WTC11 (cell line): ENCODE data around the gene WSCD1. TPM values are rescaled to one million over a fixed set of nuclear protein-coding genes. Genes with fewer than 3 reads are reported as not detected.

Source experiments
- ATAC-seq: fragments of 200-7000 bp; cut with Tn5 transposase; 2 replicates; pipeline ENCODE4 v1.10.0; 2021; ENCODE audit warnings: mild to moderate bottlenecking, moderate library complexity
- CTCF ChIA-PET: fragments of 300-600 bp; sonication (Branson Sonifier 250); formaldehyde crosslinking; loops from one replicate; lab custom pipeline; 2021; ENCODE audit warnings: antibody characterized with exemption; lab: Charles Lee
- POLR2A ChIA-PET: fragments of 350-600 bp; sonication (Branson Sonifier 250); formaldehyde crosslinking; loops from one replicate; lab custom pipeline; 2021; ENCODE audit warnings: antibody characterized with exemption; lab: Charles Lee
- DNase-seq: peaks from one replicate; pipeline ENCODE4 v3.0.0; 2021; ENCODE audit warnings: low spot score
- H3K27ac Mint-ChIP-seq: 2 replicates; pipeline ENCODE4 v1.8.0; 2021; ENCODE audit warnings: mixed read lengths
- H3K27me3 Mint-ChIP-seq: 2 replicates; pipeline ENCODE4 v1.8.0; 2021; ENCODE audit warnings: low read depth, mild to moderate bottlenecking, moderate library complexity, mixed read lengths
- H3K36me3 Mint-ChIP-seq: 2 replicates; pipeline ENCODE4 v1.8.0; 2021; ENCODE audit warnings: mixed read lengths
- H3K4me1 Mint-ChIP-seq: 2 replicates; pipeline ENCODE4 v1.8.0; 2022; ENCODE audit warnings: mixed read lengths
- H3K4me3 Mint-ChIP-seq: 2 replicates; pipeline ENCODE4 v1.8.0; 2021; ENCODE audit warnings: mild to moderate bottlenecking, moderate library complexity, mixed read lengths
- H3K9me3 Mint-ChIP-seq: 2 replicates; pipeline ENCODE4 v1.8.0; 2021; ENCODE audit warnings: mixed read lengths
- AR ChIP-seq: fragments of 250-450 bp; sonication (Bioruptor Pico); IDR thresholded peaks from 2 replicates; pipeline ENCODE4 v1.9.0; 2021; ENCODE audit warnings: mild to moderate bottlenecking
- CDX4 ChIP-seq: fragments of 250-450 bp; sonication (Bioruptor Pico); IDR thresholded peaks from 2 replicates; pipeline ENCODE4 v1.9.0; 2021; ENCODE audit warnings: moderate library complexity, mild to moderate bottlenecking, inconsistent platforms, borderline replicate concordance
- CREB1 ChIP-seq: sonication (generic); formaldehyde crosslinking; IDR thresholded peaks from 2 replicates; pipeline ENCODE4 v1.8.0; 2023; ENCODE audit warnings: mild to moderate bottlenecking, missing genetic modification reagents
- ELF4 ChIP-seq: sonication (generic); formaldehyde crosslinking; IDR thresholded peaks from 2 replicates; pipeline ENCODE4 v1.8.1; 2022; ENCODE audit warnings: low read depth, mild to moderate bottlenecking, moderate library complexity, missing genetic modification reagents
- ERG ChIP-seq: fragments of 250-450 bp; sonication (Bioruptor Pico); IDR thresholded peaks from 2 replicates; pipeline ENCODE4 v1.8.0; 2021; ENCODE audit warnings: mild to moderate bottlenecking
- ESRRA ChIP-seq: sonication (generic); formaldehyde crosslinking; IDR thresholded peaks from 2 replicates; pipeline ENCODE4 v1.8.1; 2022; ENCODE audit warnings: mild to moderate bottlenecking, missing genetic modification reagents, borderline replicate concordance
- ETV6 ChIP-seq: sonication (generic); formaldehyde crosslinking; IDR thresholded peaks from 2 replicates; pipeline ENCODE4 v1.8.1; 2022; ENCODE audit warnings: mild to moderate bottlenecking, missing genetic modification reagents
- FOXP1 ChIP-seq: sonication (generic); formaldehyde crosslinking; IDR thresholded peaks from 2 replicates; pipeline ENCODE4 v1.8.0; 2022; ENCODE audit warnings: missing genetic modification reagents, mild to moderate bottlenecking, moderate library complexity, borderline replicate concordance
- GABPB1 ChIP-seq: sonication (generic); formaldehyde crosslinking; IDR thresholded peaks from 2 replicates; pipeline ENCODE4 v1.8.1; 2023; ENCODE audit warnings: mild to moderate bottlenecking, missing genetic modification reagents
- GTF2I ChIP-seq: fragments of 250-450 bp; sonication (Bioruptor Pico); conservative IDR thresholded peaks from 2 replicates; pipeline ENCODE4 v1.4.0; 2021; ENCODE audit warnings: mild to moderate bottlenecking
- IRF1 ChIP-seq: sonication (generic); formaldehyde crosslinking; IDR thresholded peaks from 2 replicates; pipeline ENCODE4 v1.8.0; 2023; ENCODE audit warnings: missing genetic modification reagents
- JAZF1 ChIP-seq: fragments of 250-450 bp; sonication (Bioruptor Pico); IDR thresholded peaks from 2 replicates; pipeline ENCODE4 v1.9.0; 2021; ENCODE audit warnings: moderate library complexity, mild to moderate bottlenecking, inconsistent platforms
- MLX ChIP-seq: sonication (generic); formaldehyde crosslinking; IDR thresholded peaks from 2 replicates; pipeline ENCODE4 v1.8.1; 2023; ENCODE audit warnings: mild to moderate bottlenecking, missing genetic modification reagents, moderate library complexity
- MXD4 ChIP-seq: fragments of 250-450 bp; sonication (Bioruptor Pico); IDR thresholded peaks from 2 replicates; pipeline ENCODE4 v1.8.0; 2021; ENCODE audit warnings: mild to moderate bottlenecking, moderate library complexity, borderline replicate concordance
- NFATC4 ChIP-seq: fragments of 250-450 bp; sonication (Bioruptor Pico); IDR thresholded peaks from 2 replicates; pipeline ENCODE4 v1.9.0; 2021; ENCODE audit warnings: mild to moderate bottlenecking
- SMAD4 ChIP-seq: sonication (generic); formaldehyde crosslinking; IDR thresholded peaks from 2 replicates; pipeline ENCODE4 v1.8.0; 2022; ENCODE audit warnings: mild to moderate bottlenecking, missing genetic modification reagents
- STAT6 ChIP-seq: sonication (generic); formaldehyde crosslinking; conservative IDR thresholded peaks from 2 replicates; pipeline ENCODE4 v1.8.1; 2023; ENCODE audit warnings: mild to moderate bottlenecking, low read depth, missing genetic modification reagents, moderate library complexity
- TCF7 ChIP-seq: sonication (generic); formaldehyde crosslinking; IDR thresholded peaks from 2 replicates; pipeline ENCODE4 v1.8.0; 2022; ENCODE audit warnings: mild to moderate bottlenecking, low read depth, missing genetic modification reagents, moderate library complexity
- ZBTB21 ChIP-seq: sonication (generic); formaldehyde crosslinking; IDR thresholded peaks from 2 replicates; pipeline ENCODE4 v1.8.1; 2023; ENCODE audit warnings: mild to moderate bottlenecking, missing genetic modification reagents, borderline replicate concordance
- ZNF121 ChIP-seq: sonication (generic); formaldehyde crosslinking; IDR thresholded peaks from 2 replicates; pipeline ENCODE4 v1.8.0; 2023; ENCODE audit warnings: missing genetic modification reagents
- ZNF138 ChIP-seq: sonication (generic); formaldehyde crosslinking; conservative IDR thresholded peaks from 2 replicates; pipeline ENCODE4 v1.8.1; 2022; ENCODE audit warnings: mild to moderate bottlenecking, moderate library complexity, missing genetic modification reagents
- ZNF232 ChIP-seq: sonication (generic); formaldehyde crosslinking; IDR thresholded peaks from 2 replicates; pipeline ENCODE4 v1.8.0; 2022; ENCODE audit warnings: mild to moderate bottlenecking, missing genetic modification reagents
- ZNF396 ChIP-seq: fragments of 250-450 bp; sonication (Bioruptor Pico); IDR thresholded peaks from 2 replicates; pipeline ENCODE4 v1.8.0; 2021; ENCODE audit warnings: mild to moderate bottlenecking, moderate library complexity, borderline replicate concordance
- ZNF416 ChIP-seq: fragments of 250-450 bp; sonication (Bioruptor Pico); IDR thresholded peaks from 2 replicates; pipeline ENCODE4 v1.9.0; 2021; ENCODE audit warnings: mild to moderate bottlenecking, inconsistent platforms
- ZNF423 ChIP-seq: fragments of 250-450 bp; sonication (Bioruptor Pico); IDR thresholded peaks from 2 replicates; pipeline ENCODE4 v2.1.2; 2022; ENCODE audit warnings: mild to moderate bottlenecking, moderate library complexity
- total RNA-seq: library from RNA; stranded (reverse); gene quantifications from 3 replicates; pipeline ENCODE4 v1.2.3, GENCODE V29; 2021

Gene WSCD1
- total RNA-seq, 1 experiment from 2014 or later: 57.5 TPM

GRCh38 chr17:6101706-6102105 lies 31.5 kb downstream of the WSCD1 start:
- peak; percentile 36 for ATAC-seq
- POLR2A ChIA-PET: no interaction called here
- Mint-ChIP-seq H3K36me3 (peaks cover 64% of the 10 kb centered on the region), H3K27me3 (no peaks in the 10 kb centered on the region), H3K9me3 (peaks cover 10% of the 10 kb centered on the region), H3K27ac (peak overlapping the region; percentile 88), H3K4me1 (peaks cover 62% of the 10 kb centered on the region), H3K4me3 (peak overlapping the region; percentile 13; the same call in 1 of the 2 replicates)
- TF ChIP-seq ZNF121 (CRISPR knock-in tag) (no peak), NFATC4 (CRISPR knock-in tag) (no peak), GABPB1 (no peak), ESRRA (CRISPR knock-in tag) (no peak), JAZF1 (CRISPR knock-in tag) (no peak)
- CTCF ChIA-PET: interaction anchor here (1.4 to 1.8 kb wide), 3 partner anchors 30 to 334 kb away, joined by 5 read pairs; no protein-coding TSS in a partner anchor
- DNase-seq: no peak

- H3K36me3 Mint-ChIP-seq: peaks cover 62% of the 10 kb centered on the region
- peaks cover 54% of the 10 kb centered on the region for H3K4me1 Mint-ChIP-seq
- no peak for DNase-seq
- H3K4me3 Mint-ChIP-seq: no peak overlapping the region
- no peak for TF ChIP-seq CREB1 (CRISPR knock-in tag)
- no peak for TF ChIP-seq IRF1 (CRISPR knock-in tag)
- no peak for TF ChIP-seq ZNF232
- no peak for TF ChIP-seq ZBTB21 (CRISPR knock-in tag)
- TF ChIP-seq ELF4 (CRISPR knock-in tag): no peak
- no peak for TF ChIP-seq FOXP1
- no peak for TF ChIP-seq ZNF138 (CRISPR knock-in tag)
- TF ChIP-seq, all 79 proteins: peak for 0
- ATAC-seq: no peak
- H3K27me3 Mint-ChIP-seq: no peaks in the 10 kb centered on the region
- ChIA-PET CTCF (interaction anchor here (1.8 kb wide), 1 partner anchor 34 kb away, joined by 5 read pairs; no protein-coding TSS in a partner anchor), POLR2A (no interaction called here)
- peaks cover 10% of the 10 kb centered on the region for H3K9me3 Mint-ChIP-seq
- H3K27ac Mint-ChIP-seq: no peak overlapping the region; the same call in 1 of the 2 replicates
These were observed 32.4 kb downstream of the WSCD1 start for GRCh38 chr17:6102615-6103014.

GRCh38 chr17:6104956-6105648 lies 34.9 kb downstream of the WSCD1 start:
- peaks cover 50% of the 10 kb centered on the region for H3K36me3 Mint-ChIP-seq
- ChIA-PET CTCF (no interaction called here), POLR2A (no interaction called here)
- peaks cover 32% of the 10 kb centered on the region for H3K4me1 Mint-ChIP-seq
- H3K4me3 Mint-ChIP-seq: no peak overlapping the region
- H3K27ac Mint-ChIP-seq: peak overlapping the region; percentile 24
- H3K9me3 Mint-ChIP-seq: peaks cover 10% of the 10 kb centered on the region
- no peak for ATAC-seq
- no peak for DNase-seq
- H3K27me3 Mint-ChIP-seq: no peaks in the 10 kb centered on the region
- no peak for TF ChIP-seq SMAD4
- TF ChIP-seq TCF7 (CRISPR knock-in tag): no peak
- TF ChIP-seq ERG: no peak
- TF ChIP-seq STAT6 (CRISPR knock-in tag): no peak
- TF ChIP-seq AR (CRISPR knock-in tag): no peak
- TF ChIP-seq ETV6 (CRISPR knock-in tag): no peak
- TF ChIP-seq MLX (CRISPR knock-in tag): no peak
- no peak for TF ChIP-seq ZNF396 (CRISPR knock-in tag)
- TF ChIP-seq ZNF416 (CRISPR knock-in tag): no peak
- TF ChIP-seq MXD4 (CRISPR knock-in tag): no peak
- TF ChIP-seq ZNF423 (CRISPR knock-in tag): no peak
- no peak for TF ChIP-seq CDX4 (CRISPR knock-in tag)
- TF ChIP-seq CREB1 (CRISPR knock-in tag): no peak
- TF ChIP-seq GTF2I (CRISPR knock-in tag): no peak
